NB4 (cell line): Measurements from ENCODE around the gene SYCN.

Source experiments
- MYC ChIP-seq: IDR thresholded peaks from 2 replicates; pipeline ENCODE4 v1.6.1; 2011; ENCODE audit warnings: low read depth, low read length
- POLR2A ChIP-seq: IDR thresholded peaks from 2 replicates; pipeline ENCODE4 v1.6.1; 2011; ENCODE audit warnings: mild to moderate bottlenecking; ENCODE audit not compliant: insufficient read length; ENCODE audit errors: extremely low read depth
- TF ChIP-seq, protein P1 (sequence below): IDR thresholded peaks from one replicate; pipeline ENCODE4 v1.5.1; 2012; ENCODE audit warnings: low read depth, low read length
- TF ChIP-seq, protein P2 (sequence below): IDR thresholded peaks from 2 replicates; pipeline ENCODE4 v1.6.1; 2011; ENCODE audit warnings: low read depth, low read length

DNA sequence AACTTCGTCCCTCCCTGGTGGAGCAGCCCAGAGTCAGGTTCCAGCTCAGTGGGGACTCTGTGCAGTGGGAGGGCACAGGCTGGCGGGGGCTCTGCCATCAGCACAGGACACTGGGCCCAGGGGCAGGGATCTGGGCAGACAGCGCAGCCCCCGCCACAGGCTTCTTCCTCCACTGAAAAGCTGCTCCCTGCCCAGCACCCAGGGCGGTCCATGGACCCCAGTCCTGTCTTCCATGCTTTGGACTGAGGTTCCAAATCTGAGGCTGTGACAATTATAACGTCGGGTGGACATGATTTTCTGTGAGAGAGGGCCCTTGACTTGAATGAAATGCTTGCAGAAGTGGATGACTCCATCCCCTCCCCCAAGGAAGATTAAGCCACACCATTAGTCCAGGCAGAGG lies 28.5 kb downstream of the SYCN start:
- TF ChIP-seq, protein P1, sequence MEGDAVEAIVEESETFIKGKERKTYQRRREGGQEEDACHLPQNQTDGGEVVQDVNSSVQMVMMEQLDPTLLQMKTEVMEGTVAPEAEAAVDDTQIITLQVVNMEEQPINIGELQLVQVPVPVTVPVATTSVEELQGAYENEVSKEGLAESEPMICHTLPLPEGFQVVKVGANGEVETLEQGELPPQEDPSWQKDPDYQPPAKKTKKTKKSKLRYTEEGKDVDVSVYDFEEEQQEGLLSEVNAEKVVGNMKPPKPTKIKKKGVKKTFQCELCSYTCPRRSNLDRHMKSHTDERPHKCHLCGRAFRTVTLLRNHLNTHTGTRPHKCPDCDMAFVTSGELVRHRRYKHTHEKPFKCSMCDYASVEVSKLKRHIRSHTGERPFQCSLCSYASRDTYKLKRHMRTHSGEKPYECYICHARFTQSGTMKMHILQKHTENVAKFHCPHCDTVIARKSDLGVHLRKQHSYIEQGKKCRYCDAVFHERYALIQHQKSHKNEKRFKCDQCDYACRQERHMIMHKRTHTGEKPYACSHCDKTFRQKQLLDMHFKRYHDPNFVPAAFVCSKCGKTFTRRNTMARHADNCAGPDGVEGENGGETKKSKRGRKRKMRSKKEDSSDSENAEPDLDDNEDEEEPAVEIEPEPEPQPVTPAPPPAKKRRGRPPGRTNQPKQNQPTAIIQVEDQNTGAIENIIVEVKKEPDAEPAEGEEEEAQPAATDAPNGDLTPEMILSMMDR = no peak
- no peak for TF ChIP-seq POLR2A
- TF ChIP-seq, protein P2, sequence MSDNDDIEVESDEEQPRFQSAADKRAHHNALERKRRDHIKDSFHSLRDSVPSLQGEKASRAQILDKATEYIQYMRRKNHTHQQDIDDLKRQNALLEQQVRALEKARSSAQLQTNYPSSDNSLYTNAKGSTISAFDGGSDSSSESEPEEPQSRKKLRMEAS = no peak
- TF ChIP-seq MYC = no peak
